DOHH2 (cell line): Measurements from ENCODE around the gene PGAM2.
A peak's percentile ranks its signal among the peaks of the same experiment; 100 is the strongest.

Source experiments
- H3F3A ChIP-seq: fragments of 200-600 bp; sonication (generic), shearing (Covaris generic); 2 replicates; pipeline ENCODE4 v1.6.0; 2016; ENCODE audit warnings: antibody characterized with exemption, mild to moderate bottlenecking; ENCODE audit not compliant: control insufficient read depth, insufficient read depth
- H3K27ac ChIP-seq: fragments of 200-600 bp; sonication (generic); 2 replicates; pipeline ENCODE4 v1.5.1; 2014; ENCODE audit warnings: low read depth, mild to moderate bottlenecking, low read length, moderate library complexity
- H3K27me3 ChIP-seq: fragments of 200-600 bp; sonication (generic); 2 replicates; pipeline ENCODE4 v1.6.1; 2014; ENCODE audit warnings: mild to moderate bottlenecking, low read length, mixed read lengths; ENCODE audit not compliant: control insufficient read depth
- H3K36me3 ChIP-seq: fragments of 200-600 bp; sonication (generic); 2 replicates; pipeline ENCODE4 v1.6.1; 2014; ENCODE audit warnings: mild to moderate bottlenecking, low read length, moderate library complexity, mixed read lengths; ENCODE audit not compliant: control insufficient read depth
- H3K4me1 ChIP-seq: fragments of 200-600 bp; sonication (generic); 2 replicates; pipeline ENCODE4 v1.6.1; 2014; ENCODE audit warnings: mild to moderate bottlenecking, low read length, mixed read lengths; ENCODE audit not compliant: control insufficient read depth
- H3K4me2 ChIP-seq: fragments of 200-600 bp; sonication (generic); 2 replicates; pipeline ENCODE4 v1.6.0; 2014; ENCODE audit warnings: mild to moderate bottlenecking, low read length, moderate library complexity
- H3K4me3 ChIP-seq: fragments of 200-600 bp; sonication (generic); 2 replicates; pipeline ENCODE4 v1.5.1; 2014; ENCODE audit warnings: mild to moderate bottlenecking, low read length, mixed read lengths
- H3K79me2 ChIP-seq: fragments of 200-600 bp; sonication (generic); 2 replicates; pipeline ENCODE4 v1.6.1; 2014; ENCODE audit warnings: mild to moderate bottlenecking, low read length, mixed read lengths; ENCODE audit not compliant: control insufficient read depth
- H3K9me2 ChIP-seq: fragments of 200-600 bp; sonication (generic); replicated peaks from 2 replicates; pipeline ENCODE4 v1.6.1; 2014; ENCODE audit warnings: mild to moderate bottlenecking, low read length, mixed read lengths; ENCODE audit not compliant: control insufficient read depth
- H3K9me3 ChIP-seq: fragments of 200-600 bp; sonication (generic); 2 replicates; pipeline ENCODE4 v1.6.1; 2014; ENCODE audit warnings: antibody characterized with exemption, low read length, mixed read lengths; ENCODE audit not compliant: control insufficient read depth, insufficient read depth
- H4K20me1 ChIP-seq: fragments of 200-600 bp; sonication (generic); 2 replicates; pipeline ENCODE4 v1.6.0; 2014; ENCODE audit warnings: low read depth, mild to moderate bottlenecking, antibody characterized with exemption, low read length, moderate library complexity; ENCODE audit not compliant: control insufficient read depth, insufficient read depth
- CTCF ChIP-seq: fragments of 200-600 bp; sonication (generic); IDR thresholded peaks from one replicate; pipeline ENCODE4 v1.5.1; 2014; ENCODE audit warnings: antibody characterized with exemption, mild to moderate bottlenecking, low read depth, low read length; ENCODE audit not compliant: poor library complexity, severe bottlenecking
- EZH2phosphoT487 ChIP-seq: fragments of 200-600 bp; sonication (generic); IDR thresholded peaks from 2 replicates; pipeline ENCODE4 v1.6.1; 2017; ENCODE audit warnings: borderline replicate concordance, mild to moderate bottlenecking, antibody characterized with exemption, low read length, moderate library complexity, mixed read lengths

Gene PGAM2

GRCh38 chr7:44065431-44066110 is at the start of gene PGAM2:
Gene PGAM2, minus strand, starts transcription at chr7:44065567. Its CDS starts 38 bp downstream, at chr7:44065529.
- Histone ChIP-seq H3K9me2 (no peaks in the 10 kb centered on the region), H3F3A (peaks cover 15% of the 10 kb centered on the region), H3K27ac (no peak within 1 kb of the TSS), H3K4me3 (no peak within 1 kb of the TSS), H3K4me2 (no peak within 1 kb of the TSS; the same call in 1 of the 2 replicates), H3K27me3 (peaks cover 41% of the 10 kb centered on the region), H3K9me3 (no peaks in the 10 kb centered on the region), H3K79me2 (no peaks in the 10 kb centered on the region), H4K20me1 (0 out of 2 replicates have a peak, but pooled peaks cover 6% of the 10 kb centered on the region), H3K36me3 (peaks cover 19% of the 10 kb centered on the region), H3K4me1 (peaks cover 18% of the 10 kb centered on the region)
- no peak for TF ChIP-seq CTCF
- peak; percentile 70; the same call in 1 of the 2 replicates for TF ChIP-seq EZH2phosphoT487

- H3K4me1 ChIP-seq, result 0 out of 2 replicates have a peak, but pooled peaks cover 3% of the 10 kb centered on the region
- H3K79me2 ChIP-seq, result peaks cover 19% of the 10 kb centered on the region
- TF ChIP-seq CTCF (no peak), EZH2phosphoT487 (no peak)
- no peaks in the 10 kb centered on the region for H3F3A ChIP-seq
- no peaks in the 10 kb centered on the region for H3K27me3 ChIP-seq
- H3K9me2 ChIP-seq, result no peaks in the 10 kb centered on the region
- peaks cover 60% of the 10 kb centered on the region for H3K36me3 ChIP-seq
- no peak overlapping the region for H3K27ac ChIP-seq
- no peak overlapping the region for H3K4me3 ChIP-seq
- no peaks in the 10 kb centered on the region for H3K9me3 ChIP-seq
- H4K20me1 ChIP-seq, result no peaks in the 10 kb centered on the region
- no peak overlapping the region for H3K4me2 ChIP-seq
These were observed 49.4 kb upstream of the PGAM2 start for GRCh38 chr7:44114586-44115310.

GRCh38 chr7:44113764-44114354 is 48.5 kb upstream of the PGAM2 start:
- no peak overlapping the region for H3K4me3 ChIP-seq
- H3K4me2 ChIP-seq, result no peak overlapping the region
- peaks cover 10% of the 10 kb centered on the region for H3K79me2 ChIP-seq
- no peaks in the 10 kb centered on the region for H3K9me2 ChIP-seq
- no peaks in the 10 kb centered on the region for H3K9me3 ChIP-seq
- H3K27me3 ChIP-seq, result no peaks in the 10 kb centered on the region
- no peak for TF ChIP-seq CTCF
- no peak for TF ChIP-seq EZH2phosphoT487
- no peaks in the 10 kb centered on the region for H4K20me1 ChIP-seq
- H3K4me1 ChIP-seq, result no peaks in the 10 kb centered on the region
- H3F3A ChIP-seq, result no peaks in the 10 kb centered on the region
- H3K27ac ChIP-seq, result no peak overlapping the region
- peaks cover 51% of the 10 kb centered on the region for H3K36me3 ChIP-seq
